22Rv1 (cell line): ENCODE data around the gene METTL26.
A peak's percentile ranks its signal among the peaks of the same experiment; 100 is the strongest.

Experiments used
- H3K27ac ChIP-seq: fragments of 450-650 bp; 2 replicates; pipeline ENCODE4 v1.5.1; 2017
- ZFX ChIP-seq: fragments of 450-650 bp; IDR thresholded peaks from 2 replicates; pipeline ENCODE4 v1.6.1; 2017; ENCODE audit warnings: antibody characterized with exemption, borderline replicate concordance
- TF ChIP-seq, protein P1 (sequence below): fragments of 450-650 bp; IDR thresholded peaks from 2 replicates; pipeline ENCODE4 v1.5.1; 2017; ENCODE audit warnings: mild to moderate bottlenecking

The METTL26 gene

GRCh38 chr16:595094-595528 is 41.0 kb downstream of the METTL26 start:
- TF ChIP-seq ZFX: no peak
- TF ChIP-seq, protein P1, sequence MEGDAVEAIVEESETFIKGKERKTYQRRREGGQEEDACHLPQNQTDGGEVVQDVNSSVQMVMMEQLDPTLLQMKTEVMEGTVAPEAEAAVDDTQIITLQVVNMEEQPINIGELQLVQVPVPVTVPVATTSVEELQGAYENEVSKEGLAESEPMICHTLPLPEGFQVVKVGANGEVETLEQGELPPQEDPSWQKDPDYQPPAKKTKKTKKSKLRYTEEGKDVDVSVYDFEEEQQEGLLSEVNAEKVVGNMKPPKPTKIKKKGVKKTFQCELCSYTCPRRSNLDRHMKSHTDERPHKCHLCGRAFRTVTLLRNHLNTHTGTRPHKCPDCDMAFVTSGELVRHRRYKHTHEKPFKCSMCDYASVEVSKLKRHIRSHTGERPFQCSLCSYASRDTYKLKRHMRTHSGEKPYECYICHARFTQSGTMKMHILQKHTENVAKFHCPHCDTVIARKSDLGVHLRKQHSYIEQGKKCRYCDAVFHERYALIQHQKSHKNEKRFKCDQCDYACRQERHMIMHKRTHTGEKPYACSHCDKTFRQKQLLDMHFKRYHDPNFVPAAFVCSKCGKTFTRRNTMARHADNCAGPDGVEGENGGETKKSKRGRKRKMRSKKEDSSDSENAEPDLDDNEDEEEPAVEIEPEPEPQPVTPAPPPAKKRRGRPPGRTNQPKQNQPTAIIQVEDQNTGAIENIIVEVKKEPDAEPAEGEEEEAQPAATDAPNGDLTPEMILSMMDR: no peak
- peak overlapping the region; percentile 99; the same call in 1 of the 2 replicates for H3K27ac ChIP-seq

GRCh38 chr16:593807-594206 is 42.3 kb downstream of the METTL26 start:
- TF ChIP-seq, protein P1: no peak
- no peak for TF ChIP-seq ZFX
- H3K27ac ChIP-seq: peak overlapping the region; percentile 99

DNA sequence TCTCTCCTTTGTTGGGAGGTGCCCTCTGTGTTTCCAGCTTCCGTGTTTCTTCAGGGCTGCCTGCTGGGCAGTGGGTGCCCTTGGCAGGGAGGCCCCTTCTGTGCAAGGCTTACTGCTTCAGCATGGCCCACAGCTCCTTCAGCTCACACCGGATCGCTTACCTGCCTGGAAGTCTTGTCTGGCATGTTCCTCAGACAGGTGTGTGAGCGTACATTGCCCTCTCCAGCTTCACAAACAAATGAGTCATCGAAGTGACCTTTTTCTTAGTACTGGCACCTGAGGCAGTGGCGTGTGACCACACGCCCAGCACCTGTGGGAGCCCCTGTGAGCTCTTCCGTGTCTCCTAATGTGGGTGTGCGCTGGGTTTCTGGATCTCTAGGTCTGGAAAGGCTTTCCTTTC is 42.7 kb downstream of the METTL26 start:
- TF ChIP-seq, protein P1: no peak
- no peak for TF ChIP-seq ZFX
- H3K27ac ChIP-seq: peak overlapping the region; percentile 99

DNA sequence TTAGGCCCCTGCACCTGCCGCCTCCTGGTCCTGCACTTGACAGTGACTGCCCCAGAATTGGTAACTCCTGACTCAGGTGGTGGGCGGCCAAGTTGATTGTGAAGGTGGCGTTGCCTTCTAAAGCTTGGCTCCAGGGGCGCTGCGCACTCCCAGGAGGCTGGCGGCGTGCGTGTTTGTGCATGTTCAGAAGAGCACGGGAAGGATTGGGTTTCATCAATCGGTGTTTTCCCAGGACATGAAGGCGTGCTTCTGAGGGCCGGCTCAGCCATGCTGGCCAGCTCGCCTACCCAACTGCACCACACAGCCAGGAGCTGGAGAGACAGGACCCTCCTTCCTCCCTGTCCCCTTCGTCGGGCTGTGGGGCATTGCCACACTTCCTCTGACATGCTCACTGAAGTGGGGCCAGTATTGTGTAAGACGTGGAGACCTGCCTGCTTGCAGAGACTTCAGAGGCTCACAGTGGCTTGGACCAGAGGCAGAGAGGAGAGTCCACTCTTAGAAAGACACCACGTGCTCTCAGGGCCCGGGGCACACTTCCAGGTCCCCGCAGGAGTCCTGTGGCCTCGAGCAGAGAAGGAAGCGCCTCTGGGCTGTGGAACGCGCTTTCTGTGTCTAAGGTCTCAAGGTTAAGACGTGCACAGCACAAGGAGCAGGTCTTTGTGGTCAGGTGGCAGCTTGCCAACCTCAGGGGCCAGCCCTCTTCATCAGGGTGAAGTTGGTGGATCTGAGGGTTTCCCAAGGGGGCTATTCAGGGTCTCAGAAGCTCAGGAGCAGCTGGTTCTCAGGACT is 43.4 kb downstream of the METTL26 start:
- peak overlapping the region; percentile 99 for H3K27ac ChIP-seq
- no peak for TF ChIP-seq ZFX
- TF ChIP-seq, protein P1: no peak

GRCh38 chr16:591892-592517 is 44.1 kb downstream of the METTL26 start:
- no peak for TF ChIP-seq ZFX
- TF ChIP-seq, protein P1: no peak
- H3K27ac ChIP-seq: peak overlapping the region; percentile 99

DNA sequence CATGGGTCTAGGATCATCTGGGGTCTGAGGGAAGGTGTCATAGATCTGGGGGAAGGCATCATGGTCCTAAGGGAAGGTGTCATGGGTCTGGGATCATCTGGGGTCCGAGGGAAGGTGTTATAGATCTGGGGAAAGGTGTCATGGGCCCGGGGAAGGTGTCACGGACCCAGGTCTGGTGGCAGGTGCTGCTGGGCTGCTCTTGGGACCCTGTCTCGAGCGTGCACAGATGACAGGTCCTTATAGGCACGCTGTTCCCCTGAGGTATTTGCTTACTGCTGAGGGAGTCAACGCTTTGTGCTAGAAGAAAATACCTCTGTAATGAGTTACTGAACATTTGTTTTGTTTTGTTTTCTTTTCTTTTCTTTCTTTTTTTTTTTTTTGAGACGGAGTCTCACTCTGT is 44.9 kb downstream of the METTL26 start:
- no peak for TF ChIP-seq ZFX
- TF ChIP-seq, protein P1: no peak
- peak overlapping the region; percentile 99 for H3K27ac ChIP-seq

DNA sequence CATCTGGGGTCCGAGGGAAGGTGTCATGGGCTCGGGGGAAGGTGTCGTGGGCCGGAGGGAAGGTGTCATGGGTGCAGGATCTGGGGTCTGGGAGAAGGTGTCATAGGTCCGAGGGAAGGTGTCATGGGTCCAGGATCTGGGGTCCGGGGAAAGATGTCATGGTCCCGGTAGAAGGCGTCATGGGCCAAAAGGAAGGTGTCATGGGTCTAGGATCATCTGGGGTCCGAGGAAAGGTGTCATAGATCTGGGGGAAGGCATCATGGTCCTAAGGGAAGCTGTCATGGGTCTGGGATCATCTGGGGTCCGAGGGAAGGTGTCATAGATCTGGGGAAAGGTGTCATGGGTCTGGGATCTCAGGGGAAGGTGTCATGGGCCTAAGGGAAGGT is 45.3 kb downstream of the METTL26 start:
- TF ChIP-seq, protein P1: no peak
- TF ChIP-seq ZFX: no peak
- H3K27ac ChIP-seq: peak overlapping the region; percentile 99
